DMS153 treated with DMSO at 0.1 percent for 48 hours (cell line): Measurements from ENCODE around the gene RAMP1.

Source experiments
- DNase-seq: peaks from one replicate; lab custom pipeline; 2025; ENCODE audit not compliant: unreplicated experiment; lab: John Stamatoyannopoulos, UW

The RAMP1 gene

GRCh38 chr2:237876532-237876931, 17.1 kb downstream of the RAMP1 start:
- no peak for DNase-seq

- DNase-seq = no peak
Observed at GRCh38 chr2:237876951-237877491, 17.6 kb downstream of the RAMP1 start.

- DNase-seq = no peak
Observed at GRCh38 chr2:237877576-237878307, 18.3 kb downstream of the RAMP1 start.

DNA sequence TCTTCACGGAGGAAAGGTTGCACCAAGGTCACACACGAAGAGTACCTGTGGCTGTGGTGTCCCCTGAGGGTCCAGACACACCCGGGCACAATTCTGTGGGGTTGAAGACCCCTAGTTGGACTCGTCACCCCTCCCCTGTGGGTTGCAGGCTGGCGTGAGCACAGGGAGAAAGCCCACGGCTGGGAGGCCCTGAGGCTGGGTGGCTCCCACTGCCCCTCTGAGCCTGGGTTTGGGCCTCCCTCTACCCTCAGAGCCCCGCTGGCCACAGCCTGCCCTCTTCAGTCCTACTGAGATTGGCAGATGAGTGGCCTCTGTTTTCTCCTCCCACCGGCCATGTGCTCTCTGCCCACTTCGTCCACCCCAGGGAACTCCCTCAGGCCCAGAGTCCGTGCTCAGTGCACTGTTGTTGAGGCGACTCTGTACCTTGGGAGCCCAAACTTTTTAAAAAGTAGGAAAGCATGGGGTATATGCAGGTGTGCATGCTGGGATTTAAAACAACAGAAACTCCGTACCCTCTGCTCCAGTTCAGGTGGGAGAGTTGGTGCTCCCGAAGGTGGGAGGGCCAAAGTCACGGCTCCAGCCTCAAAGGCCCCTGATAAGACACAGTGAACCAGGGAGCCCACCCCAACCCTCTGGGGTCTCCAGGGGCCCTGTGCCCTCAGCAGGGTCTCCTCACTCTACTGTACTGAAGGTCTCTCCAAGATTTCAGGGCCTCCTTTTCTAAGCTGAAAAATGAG, 19.1 kb downstream of the RAMP1 start:
- DNase-seq = no peak

DNA sequence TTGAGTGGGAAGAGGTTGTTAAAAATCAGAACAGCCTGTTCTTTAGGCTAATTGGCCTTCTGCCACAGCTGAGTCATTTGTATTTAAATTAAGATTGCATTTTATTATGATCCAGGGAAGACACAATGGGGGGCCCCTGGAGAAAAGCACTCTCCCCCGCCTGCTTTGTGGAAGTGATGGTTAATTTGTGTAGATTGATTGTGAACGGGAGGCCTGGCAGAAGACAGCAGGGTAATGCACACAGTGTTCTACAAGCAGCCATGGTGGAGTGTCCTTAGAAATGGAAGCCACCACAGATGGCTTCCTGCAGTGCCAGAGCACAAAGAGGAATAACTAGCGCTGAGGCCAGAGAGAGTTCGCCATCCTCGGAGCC, 19.6 kb downstream of the RAMP1 start:
- DNase-seq = no peak

DNA sequence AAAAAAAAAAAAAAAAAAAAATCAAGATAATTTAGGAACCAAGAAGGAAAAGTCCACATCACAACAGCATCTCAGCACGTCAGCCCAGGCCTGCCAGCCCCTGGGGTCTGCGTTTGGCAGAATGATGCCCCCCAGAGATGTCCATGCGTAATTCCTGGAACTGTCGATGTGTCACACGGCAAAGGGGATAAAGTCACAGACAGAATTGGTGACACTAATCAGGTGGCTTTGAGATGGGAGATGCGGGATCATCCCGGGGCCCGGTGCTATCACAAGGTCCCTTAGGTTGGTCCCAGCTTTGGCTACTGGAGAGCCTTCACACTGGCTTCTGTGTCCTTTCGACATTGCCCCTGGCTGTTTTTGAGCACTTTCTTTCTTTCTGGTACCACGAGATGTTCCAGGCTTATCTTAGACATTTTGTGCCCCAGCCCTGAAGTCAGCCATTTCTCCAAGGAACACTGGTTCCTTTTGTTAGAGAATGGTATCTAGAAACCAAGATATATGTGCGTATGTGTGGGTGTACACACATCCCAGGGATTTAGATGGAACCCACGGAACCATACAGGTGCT, 20.7 kb downstream of the RAMP1 start:
- DNase-seq = no peak

DNA sequence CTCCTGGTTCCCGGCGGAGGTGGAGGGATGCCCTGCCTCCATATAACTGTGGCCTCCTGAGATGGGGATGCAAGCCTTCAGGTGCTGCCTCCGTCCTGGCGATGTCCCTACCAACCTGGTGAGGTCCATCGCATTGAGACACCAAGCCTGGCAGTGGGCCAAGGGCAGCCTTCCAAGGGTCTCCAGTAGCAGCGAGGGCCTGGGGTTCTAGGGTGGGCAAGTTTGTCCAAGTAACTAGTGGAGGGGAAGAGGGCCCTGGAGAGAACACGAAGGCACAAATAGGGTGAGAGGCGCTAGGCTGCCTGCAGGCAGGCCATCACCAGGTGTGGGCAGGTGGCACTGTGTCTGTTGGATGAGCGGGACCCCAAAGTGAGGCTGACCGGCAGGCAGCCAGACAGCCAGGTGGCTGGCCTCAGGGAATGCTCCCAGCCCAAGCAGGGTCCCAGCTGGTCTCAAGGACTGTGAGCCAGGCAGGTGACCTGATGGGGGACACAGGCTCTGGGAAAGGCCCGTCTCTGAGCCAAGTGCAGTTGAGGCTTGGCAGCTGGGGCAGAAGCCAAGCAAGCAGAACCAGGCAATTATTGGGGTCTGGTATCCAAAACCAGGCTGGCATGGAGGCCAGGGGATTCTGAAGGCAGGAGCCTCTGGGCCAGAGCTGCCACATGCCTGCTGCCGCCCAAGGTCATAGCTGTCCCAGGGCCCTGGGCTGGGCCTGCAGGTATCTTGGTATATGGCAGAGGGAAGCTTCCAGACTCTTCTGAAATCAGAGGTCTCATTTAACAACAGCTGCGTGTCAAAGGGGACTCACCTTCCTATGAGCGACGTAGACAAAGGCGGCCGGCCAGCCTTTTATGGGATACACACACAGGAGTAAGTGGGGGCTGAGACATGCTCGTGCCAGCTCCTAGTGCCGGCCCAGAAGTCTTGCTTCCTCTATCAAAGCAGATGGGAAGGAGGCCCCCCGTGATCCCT, 23.4 kb downstream of the RAMP1 start:
- no peak for DNase-seq

DNA sequence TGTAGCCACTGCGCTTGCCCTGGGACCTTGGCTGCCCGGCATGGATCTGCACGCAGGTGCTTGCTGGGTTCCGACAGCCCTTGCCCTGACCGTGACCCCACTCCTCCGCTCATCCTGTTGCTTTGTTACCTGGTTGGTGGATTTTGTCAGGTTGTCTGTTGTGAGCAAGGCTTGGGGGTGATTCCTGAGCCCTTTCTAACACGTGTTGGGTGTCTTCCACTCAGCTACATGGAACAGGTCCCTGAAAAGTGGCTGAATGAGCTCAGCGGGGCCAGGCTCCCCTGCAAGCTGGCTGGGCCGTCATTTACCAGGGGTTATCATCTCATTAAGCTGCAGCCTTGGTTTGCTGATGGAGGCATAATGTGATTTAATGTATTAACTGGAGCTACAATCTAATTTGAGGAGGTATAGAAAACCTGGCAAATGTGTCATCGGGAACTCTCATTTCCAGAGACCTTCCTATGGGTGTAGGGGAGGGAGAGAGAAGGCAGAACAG, 24.6 kb downstream of the RAMP1 start:
- DNase-seq = no peak

GRCh38 chr2:237884681-237885080, 25.3 kb downstream of the RAMP1 start:
- DNase-seq = no peak

- DNase-seq = no peak
Observed at GRCh38 chr2:237885111-237885930, 25.9 kb downstream of the RAMP1 start.

- DNase-seq = no peak
Observed at GRCh38 chr2:237885931-237886684, 26.7 kb downstream of the RAMP1 start.

DNA sequence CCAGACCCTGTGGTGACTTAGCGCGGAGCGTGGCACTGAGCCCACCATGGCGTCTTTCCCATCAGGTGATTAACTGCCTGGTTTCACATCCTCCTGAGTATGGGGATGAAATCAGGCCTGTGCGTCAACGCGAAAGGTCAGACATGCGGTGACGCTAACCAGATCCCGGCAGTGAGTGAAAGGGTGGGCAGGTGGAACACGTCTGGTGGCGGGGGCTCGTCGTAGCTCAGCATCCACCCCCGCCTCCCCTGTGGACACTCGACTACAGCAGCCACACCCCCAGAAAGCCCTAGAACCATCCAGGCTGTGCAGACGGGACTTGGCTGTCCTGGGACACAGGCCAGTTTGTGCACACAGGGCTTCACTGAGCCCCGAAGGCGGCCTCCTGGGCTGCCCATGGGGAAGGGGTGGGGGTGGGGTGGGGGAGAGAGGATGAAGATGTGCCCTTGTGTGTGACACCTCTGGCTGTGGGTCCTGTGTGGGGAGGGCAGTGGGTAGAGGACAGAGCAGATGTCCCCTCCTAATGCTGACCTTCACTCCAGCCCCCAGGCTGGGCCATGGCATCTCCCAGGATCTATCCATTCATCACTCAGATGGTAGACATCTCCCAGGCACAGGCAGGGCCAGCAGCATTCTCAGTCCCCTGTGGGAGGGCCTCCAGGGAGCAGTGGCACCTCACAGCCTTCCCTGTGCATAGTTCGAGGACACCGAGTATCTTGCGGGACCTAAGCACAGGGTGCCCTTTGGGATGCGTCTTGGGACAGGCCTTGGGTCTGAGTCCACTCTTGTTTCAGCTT, 27.5 kb downstream of the RAMP1 start:
- DNase-seq = no peak

DNA sequence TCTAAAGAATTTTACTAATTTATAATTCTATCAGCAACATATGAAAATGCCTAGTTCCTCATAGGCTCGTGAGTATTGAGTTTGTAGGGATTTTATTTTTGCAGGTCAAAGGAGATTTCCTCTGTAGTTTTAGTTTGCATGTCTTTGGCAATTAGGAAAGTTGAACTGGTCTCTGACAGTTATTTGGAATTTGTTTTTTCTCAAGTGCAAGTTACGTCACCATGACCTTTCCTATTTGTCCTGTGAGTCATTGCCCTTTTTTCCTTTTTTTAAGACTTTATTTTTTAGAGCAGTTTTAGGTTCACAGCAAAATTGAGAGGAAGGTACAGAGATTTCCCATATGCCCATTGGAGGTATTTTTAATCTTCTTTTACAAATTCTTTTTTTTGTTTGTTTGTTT, 29.0 kb downstream of the RAMP1 start:
- DNase-seq = no peak

- DNase-seq = no peak
Observed at GRCh38 chr2:237889016-237889415, 29.6 kb downstream of the RAMP1 start.

- DNase-seq = no peak
Observed at GRCh38 chr2:237889811-237890210, 30.4 kb downstream of the RAMP1 start.

DNA sequence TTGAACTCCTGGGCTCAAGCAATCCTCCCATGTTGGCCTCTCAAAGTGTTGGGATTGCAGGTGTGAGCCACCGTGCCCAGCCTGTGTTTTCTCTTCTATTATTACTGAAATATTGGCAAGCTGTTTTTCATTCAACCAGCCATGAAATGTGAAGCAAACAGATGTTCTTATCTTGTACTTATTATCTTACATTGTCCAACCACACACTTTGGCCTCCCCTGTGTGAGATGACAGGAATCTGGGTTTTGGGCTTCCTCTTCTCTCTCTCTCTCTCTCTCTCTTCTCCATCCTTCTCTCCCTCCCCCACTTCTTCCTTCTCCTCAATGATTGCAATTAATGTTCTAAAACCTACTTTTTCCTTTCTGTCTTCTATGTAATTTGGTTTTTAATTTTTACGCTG, 33.1 kb downstream of the RAMP1 start:
- no peak for DNase-seq

DNA sequence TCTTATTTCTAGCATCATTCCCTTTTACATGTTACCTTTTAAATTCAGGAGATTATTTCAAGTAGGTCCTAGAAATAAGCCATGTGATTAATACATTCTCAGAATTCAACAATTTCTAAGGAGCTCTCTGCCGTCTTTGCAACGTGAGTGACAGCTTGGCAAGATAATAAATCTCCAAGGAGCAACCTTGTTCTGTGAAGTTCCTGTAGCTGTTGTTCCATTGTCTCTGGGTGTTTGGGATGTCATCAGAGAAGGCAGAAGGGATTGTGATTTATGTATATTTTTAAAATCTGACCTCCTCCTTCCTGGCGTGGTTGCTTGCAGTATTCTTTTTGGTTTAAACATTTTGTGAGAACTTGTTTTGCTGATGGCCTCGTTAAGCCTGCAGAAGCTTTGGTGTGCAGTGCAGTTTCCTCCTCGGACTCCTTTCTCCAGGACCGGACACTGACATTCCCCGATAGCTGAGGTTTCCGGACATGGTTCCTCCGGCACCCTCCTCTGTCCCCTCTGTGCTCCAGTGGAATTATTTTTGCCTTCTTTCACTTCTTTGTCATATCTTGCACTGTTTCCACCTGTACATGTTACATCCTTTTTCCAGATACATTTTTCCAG, 33.7 kb downstream of the RAMP1 start:
- no peak for DNase-seq

GRCh38 chr2:237894396-237894979, 35.1 kb downstream of the RAMP1 start:
- DNase-seq = no peak
